Measurements from ENCODE around the gene MPP3.

The MPP3 gene

GRCh38 chr17:43768943-43769342, 64.0 kb downstream of the MPP3 start:
- Histone ChIP-seq H3K9me3 (ENCODE audit: control insufficient read depth, insufficient read depth, low read length) (no peaks in the 10 kb centered on the region), H3K27me3 (ENCODE audit: control insufficient read depth, low read length) (no peaks in the 10 kb centered on the region), H3K9me2 (replicated peaks; ENCODE audit: control insufficient read depth, low read length) (no peaks in the 10 kb centered on the region), H3K4me2 (ENCODE audit: low read length) (no peak overlapping the region; the same call in 1 of the 2 replicates), H3K79me2 (ENCODE audit: control insufficient read depth, low read length) (no peaks in the 10 kb centered on the region), H3K36me3 (ENCODE audit: control insufficient read depth, low read length) (no peaks in the 10 kb centered on the region), H3K27ac (ENCODE audit: low read depth, low read length) (no peak overlapping the region), H4K20me1 (ENCODE audit: control insufficient read depth, insufficient read depth, low read depth, low read length) (0 out of 2 replicates have a peak, but pooled peaks cover 2% of the 10 kb centered on the region), H3K4me3 (ENCODE audit: low read length) (no peak overlapping the region), H3K4me1 (ENCODE audit: control insufficient read depth, low read length) (peaks cover 13% of the 10 kb centered on the region), H3F3A (ENCODE audit: control insufficient read depth, insufficient read depth) (no peaks in the 10 kb centered on the region)
- TF ChIP-seq EZH2phosphoT487 (IDR thresholded peaks at IDR 0.05; ENCODE audit: borderline replicate concordance, low read length) (no peak), CTCF (IDR thresholded peaks at IDR 0.05; ENCODE audit: low read depth, low read length, poor library complexity, severe bottlenecking) (no peak)

GRCh38 chr17:43768382-43768781, 64.6 kb downstream of the MPP3 start:
- Histone ChIP-seq H3K4me2 (ENCODE audit: low read length) (peak overlapping the region; percentile 39), H3F3A (ENCODE audit: control insufficient read depth, insufficient read depth) (no peaks in the 10 kb centered on the region), H3K4me3 (ENCODE audit: low read length) (no peak overlapping the region), H3K27me3 (ENCODE audit: control insufficient read depth, low read length) (no peaks in the 10 kb centered on the region), H3K36me3 (ENCODE audit: control insufficient read depth, low read length) (no peaks in the 10 kb centered on the region), H3K9me2 (replicated peaks; ENCODE audit: control insufficient read depth, low read length) (no peaks in the 10 kb centered on the region), H4K20me1 (ENCODE audit: control insufficient read depth, insufficient read depth, low read depth, low read length) (0 out of 2 replicates have a peak, but pooled peaks cover 2% of the 10 kb centered on the region), H3K9me3 (ENCODE audit: control insufficient read depth, insufficient read depth, low read length) (no peaks in the 10 kb centered on the region), H3K27ac (ENCODE audit: low read depth, low read length) (no peak overlapping the region), H3K79me2 (ENCODE audit: control insufficient read depth, low read length) (no peaks in the 10 kb centered on the region), H3K4me1 (ENCODE audit: control insufficient read depth, low read length) (peaks cover 12% of the 10 kb centered on the region)
- TF ChIP-seq CTCF (IDR thresholded peaks at IDR 0.05; ENCODE audit: low read depth, low read length, poor library complexity, severe bottlenecking) (no peak), EZH2phosphoT487 (IDR thresholded peaks at IDR 0.05; ENCODE audit: borderline replicate concordance, low read length) (no peak)

DNA sequence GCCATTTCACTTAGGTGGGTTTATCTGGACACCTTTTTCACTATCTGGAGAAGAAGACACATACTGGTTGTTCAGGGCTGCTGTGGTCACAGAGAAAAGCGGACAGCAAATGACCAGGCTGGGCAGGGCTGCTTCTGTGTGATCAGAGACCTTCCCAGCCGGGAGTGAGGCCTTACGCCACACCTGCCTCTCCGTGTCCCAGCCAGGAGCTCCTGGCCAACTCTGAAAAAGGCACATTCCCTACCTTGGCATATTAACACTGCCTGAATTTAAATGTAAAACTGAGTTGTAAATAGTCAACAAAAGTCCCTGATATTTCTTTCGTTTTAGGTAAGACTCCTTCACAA, 65.3 kb downstream of the MPP3 start:
- TF ChIP-seq CTCF (IDR thresholded peaks at IDR 0.05; ENCODE audit: low read depth, low read length, poor library complexity, severe bottlenecking) (no peak), EZH2phosphoT487 (IDR thresholded peaks at IDR 0.05; ENCODE audit: borderline replicate concordance, low read length) (no peak)
- no peaks in the 10 kb centered on the region for H3K9me2 ChIP-seq (replicated peaks; ENCODE audit: control insufficient read depth, low read length)
- H3K36me3 ChIP-seq (ENCODE audit: control insufficient read depth, low read length), result no peaks in the 10 kb centered on the region

More for the DNA sequence above, 65.3 kb downstream of the MPP3 start:
- no peak overlapping the region for H3K4me3 ChIP-seq (ENCODE audit: low read length)
- H3F3A ChIP-seq (ENCODE audit: control insufficient read depth, insufficient read depth), result no peaks in the 10 kb centered on the region
- H3K4me1 ChIP-seq (ENCODE audit: control insufficient read depth, low read length), result peaks cover 10% of the 10 kb centered on the region
- H4K20me1 ChIP-seq (ENCODE audit: control insufficient read depth, insufficient read depth, low read depth, low read length), result 0 out of 2 replicates have a peak, but pooled peaks cover 2% of the 10 kb centered on the region
- H3K79me2 ChIP-seq (ENCODE audit: control insufficient read depth, low read length), result no peaks in the 10 kb centered on the region
- no peak overlapping the region for H3K4me2 ChIP-seq (ENCODE audit: low read length)
- no peaks in the 10 kb centered on the region for H3K27me3 ChIP-seq (ENCODE audit: control insufficient read depth, low read length)
- H3K9me3 ChIP-seq (ENCODE audit: control insufficient read depth, insufficient read depth, low read length), result no peaks in the 10 kb centered on the region
- H3K27ac ChIP-seq (ENCODE audit: low read depth, low read length), result no peak overlapping the region

All from DOHH2 (cell line).